Panc1 (cell line): ENCODE measurements around the gene PITRM1. TPM values are rescaled to one million over a fixed set of nuclear protein-coding genes. Genes with fewer than 3 reads are reported as not detected.

Source experiments
- ATAC-seq: fragments of 200-7000 bp; cut with Tn5 transposase; 2 replicates; pipeline ENCODE4 v1.9.1; 2020; ENCODE audit warnings: mild to moderate bottlenecking, moderate library complexity
- BruUV-seq: library from RNA; stranded (reverse); fragments of 400-500 nt; replicated peaks from 2 replicates; lab custom pipeline; 2021; lab: Mats Ljungman, UMichigan
- CTCF ChIA-PET: fragments of 300-600 bp; sonication (Branson Sonifier 250); formaldehyde crosslinking; loops from one replicate; lab custom pipeline; 2022; ENCODE audit warnings: antibody characterized with exemption; lab: Charles Lee
- POLR2A ChIA-PET: fragments of 300-600 bp; sonication (Branson Sonifier 250); formaldehyde crosslinking; loops from one replicate; lab custom pipeline; 2022; ENCODE audit warnings: antibody characterized with exemption; lab: Charles Lee
- DNase-seq: peaks from one replicate; pipeline ENCODE4 v3.0.0-alpha.2; 2010; ENCODE audit warnings: low read depth, low spot score
- H3K27ac ChIP-seq: 2 replicates; pipeline ENCODE4 v1.5.1; 2011; ENCODE audit warnings: mild to moderate bottlenecking, low read length, inconsistent platforms
- H3K27me3 ChIP-seq: fragments of 200-500 bp; sonication (Bioruptor generic); 2 replicates; pipeline ENCODE4 v1.6.0; 2014; ENCODE audit warnings: low read length, inconsistent platforms; ENCODE audit not compliant: control insufficient read depth, insufficient read depth
- H3K36me3 ChIP-seq: fragments of 200-500 bp; sonication (Bioruptor generic); 2 replicates; pipeline ENCODE4 v1.5.1; 2014; ENCODE audit warnings: inconsistent platforms, mild to moderate bottlenecking, low read length, moderate library complexity; ENCODE audit not compliant: control insufficient read depth, insufficient read depth
- H3K4me1 ChIP-seq: 2 replicates; pipeline ENCODE4 v1.5.1; 2011; ENCODE audit warnings: inconsistent platforms, mild to moderate bottlenecking, low read length, moderate library complexity; ENCODE audit not compliant: control insufficient read depth, insufficient read depth
- H3K4me3 ChIP-seq, 2 experiments: 2 replicates each; pipeline ENCODE4 v1.5.1; 2011 to 2012; ENCODE audit warnings: low read depth in 2 of 2, low read length in 2 of 2, mild to moderate bottlenecking in 2 of 2, inconsistent platforms in 1 of 2, moderate library complexity in 1 of 2
- H3K9me3 ChIP-seq: fragments of 200-500 bp; sonication (Bioruptor generic); 2 replicates; pipeline ENCODE4 v1.5.1; 2014; ENCODE audit warnings: low read depth, mild to moderate bottlenecking, inconsistent platforms, low read length, moderate library complexity; ENCODE audit not compliant: control insufficient read depth, insufficient read depth
- CTCF ChIP-seq: fragments of 450-650 bp; IDR thresholded peaks from 2 replicates; pipeline ENCODE4 v1.5.1; 2017; ENCODE audit warnings: mild to moderate bottlenecking
- POLR2AphosphoS5 ChIP-seq: IDR thresholded peaks from 2 replicates; pipeline ENCODE4 v1.6.1; 2012; ENCODE audit warnings: mild to moderate bottlenecking, low read depth, low read length, moderate library complexity
- REST ChIP-seq, 2 experiments: IDR thresholded peaks; 2 replicates each; pipeline ENCODE4 v1.6.1; 2011 to 2012; ENCODE audit warnings: low read depth in 2 of 2, control low read depth in 1 of 2, low read length in 1 of 2, mild to moderate bottlenecking in 1 of 2, moderate library complexity in 1 of 2; ENCODE audit not compliant: insufficient read depth in 1 of 2
- SIN3A ChIP-seq: IDR thresholded peaks from 2 replicates; pipeline ENCODE4 v1.6.1; 2012; ENCODE audit warnings: low read depth, mild to moderate bottlenecking, low read length, moderate library complexity, borderline replicate concordance; ENCODE audit not compliant: insufficient read depth
- TCF7L2 ChIP-seq: IDR thresholded peaks from 2 replicates; pipeline ENCODE4 v1.6.1; 2011; ENCODE audit warnings: mild to moderate bottlenecking, low read depth, low read length, inconsistent platforms
- in situ Hi-C: cut with HindIII; loops from 2 replicates; pipeline ENCODE4 v1.10.0; 2016; ENCODE audit warnings: low sequenced_read_pairs, low pct_unique_long_range_greater_than_20kb
- intact Hi-C: fragments of 100-400 bp; cut with micrococcal nuclease; formaldehyde crosslinking; loops from one replicate; pipeline ENCODE4 v1.10.0; 2022; ENCODE audit not compliant: unreplicated experiment
- total RNA-seq: library from RNA; stranded (reverse); gene quantifications from one replicate; pipeline ENCODE4 v1.2.1, GENCODE V29; 2021; ENCODE audit not compliant: unreplicated experiment

Gene PITRM1
- total RNA-seq, 1 experiment from 2014 or later: 63.5 TPM

- intact Hi-C loops (no loop called here), in situ Hi-C loops (no loop called here)
- no peaks in the 10 kb centered on the region for H3K9me3 ChIP-seq
- no peak for DNase-seq
- TF ChIP-seq TCF7L2 (no peak), POLR2AphosphoS5 (no peak), CTCF (no peak), SIN3A (no peak)
- H3K27me3 ChIP-seq: no peaks in the 10 kb centered on the region
- H3K4me3 ChIP-seq: no peak overlapping the region
- H3K4me1 ChIP-seq: no peaks in the 10 kb centered on the region
- no TSS peak for BruUV-seq
- ChIA-PET POLR2A (no interaction called here), CTCF (no interaction called here)
- H3K36me3 ChIP-seq: peaks cover 16% of the 10 kb centered on the region
- ATAC-seq: no peak
- no peak overlapping the region for H3K27ac ChIP-seq
Observed at GRCh38 chr10:3117486-3117885, 55.1 kb downstream of the PITRM1 start.

GRCh38 chr10:3116508-3117100, 56.0 kb downstream of the PITRM1 start:
- ATAC-seq (no peak), DNase-seq (no peak)
- peaks cover 13% of the 10 kb centered on the region for H3K36me3 ChIP-seq
- in situ Hi-C loops: no loop called here
- ChIA-PET POLR2A (no interaction called here), CTCF (no interaction called here)
- H3K4me3 ChIP-seq: no peak overlapping the region
- TF ChIP-seq REST (IDR thresholded peaks at IDR 0.05; ENCODE audit: insufficient read depth in 1 of 2, low read depth in 2 of 2, low read length in 1 of 2) (no peak), POLR2AphosphoS5 (no peak), SIN3A (no peak), CTCF (no peak), TCF7L2 (no peak)
- no peaks in the 10 kb centered on the region for H3K27me3 ChIP-seq
- intact Hi-C loops: no loop called here
- no TSS peak for BruUV-seq
- no peaks in the 10 kb centered on the region for H3K4me1 ChIP-seq
- H3K27ac ChIP-seq: no peak overlapping the region
- H3K9me3 ChIP-seq: no peaks in the 10 kb centered on the region
